K562 (cell line): ENCODE data around the gene TMEM209. TPM values are rescaled to one million over a fixed set of nuclear protein-coding genes. Genes with fewer than 3 reads are reported as not detected.
A peak's percentile ranks its signal among the peaks of the same experiment; 100 is the strongest.

ENCODE experiments used
- CHD7 ChIP-seq: fragments of 200-600 bp; sonication (generic); IDR thresholded peaks from one replicate; pipeline ENCODE4 v1.6.1; 2012; ENCODE audit warnings: mild to moderate bottlenecking, low read depth, low read length, inconsistent platforms
- ESRRA ChIP-seq: fragments of 450-650 bp; IDR thresholded peaks from 2 replicates; pipeline ENCODE4 v1.6.1; 2014; ENCODE audit warnings: low read depth, mild to moderate bottlenecking, moderate library complexity, borderline replicate concordance
- ETV5 ChIP-seq: sonication (generic); formaldehyde crosslinking; IDR thresholded peaks from 2 replicates; pipeline ENCODE4 v1.4.0; 2020; ENCODE audit warnings: low read depth, mild to moderate bottlenecking, missing genetic modification reagents
- MEIS2 ChIP-seq: fragments of 450-650 bp; IDR thresholded peaks from 2 replicates; pipeline ENCODE4 v1.6.1; 2014; ENCODE audit warnings: mild to moderate bottlenecking; ENCODE audit not compliant: partially characterized antibody
- MYC ChIP-seq, 2 experiments: fragments of 250-450 bp in 1 of 2; sonication (Bioruptor Pico) in 1 of 2; IDR thresholded peaks; 2 replicates each; pipeline versions ENCODE4 v1.5.1 to v1.6.1; 2012 to 2021; ENCODE audit warnings: low read depth in 2 of 2, borderline replicate concordance in 1 of 2, improper control_type of control experiment in 1 of 2, low read length in 1 of 2, mild to moderate bottlenecking in 1 of 2, moderate library complexity in 1 of 2
- ZBTB49 ChIP-seq: sonication (generic); formaldehyde crosslinking; IDR thresholded peaks from 2 replicates; pipeline ENCODE4 v1.8.0; 2022; ENCODE audit warnings: missing genetic modification reagents, mild to moderate bottlenecking, borderline replicate concordance
- ZNF274 ChIP-seq: IDR thresholded peaks from 2 replicates; pipeline ENCODE4 v1.6.1; 2011; ENCODE audit warnings: low read depth, mild to moderate bottlenecking, low read length, moderate library complexity, borderline replicate concordance
- ZNF586 ChIP-seq: fragments of 450-650 bp; formaldehyde crosslinking; conservative IDR thresholded peaks from 2 replicates; pipeline ENCODE4 v1.4.0; 2020; ENCODE audit warnings: mild to moderate bottlenecking, moderate library complexity
- polyA plus RNA-seq, 8 experiments: library from polyadenylated mRNA; depleted of rRNA in 4 of 8; stranded (reverse) in 5 of 8; unstranded in 3 of 8; fragments of >200 nt; fragmentation: Nextera tagmentation in 2 of 8; fragmentation: Illumina TruSeq in 1 of 8; extraction: Ambion mirVana in 2 of 8; extraction: Trizol in 1 of 8; gene quantifications; 2 replicates each; pipeline versions ENCODE4 v1.2.1 to v1.2.3, GENCODE V29; 2011 to 2014; ENCODE audit warnings: inconsistent platforms in 1 of 8, missing spikeins in 1 of 8
- total RNA-seq, 7 experiments: library from RNA; depleted of rRNA in 6 of 7; stranded (reverse); fragments of >200 nt in 6 of 7; fragmentation: Illumina TruSeq in 2 of 7; extraction: Trizol in 2 of 7; gene quantifications; 2 replicates each; pipeline versions ENCODE4 v1.2.1 to v1.2.3, GENCODE V29; 2011 to 2021; ENCODE audit warnings: low replicate concordance in 1 of 7
- TF ChIP-seq, protein P1 (sequence below), 3 experiments: fragments of 200-800 bp in 1 of 3; fragments of 250-450 bp in 1 of 3; fragments of 450-650 bp in 1 of 3; sonication (Bioruptor Pico) in 1 of 3; sonication (Bioruptor generic) in 1 of 3; formaldehyde crosslinking in 1 of 3; IDR thresholded peaks; 2 replicates each; pipeline versions ENCODE4 v1.6.1 to v1.8.0; 2016 to 2022; ENCODE audit warnings: mild to moderate bottlenecking in 2 of 3, missing genetic modification characterization in 2 of 3, missing compliant biosample characterization in 1 of 3, moderate library complexity in 1 of 3

Gene TMEM209
- total and polyA plus RNA-seq, 9 of the 15 experiments (the other 6 are each of a cell fraction or from before 2014, with no cell fraction given): 36.8 to 116 (median 76.6) TPM

DNA sequence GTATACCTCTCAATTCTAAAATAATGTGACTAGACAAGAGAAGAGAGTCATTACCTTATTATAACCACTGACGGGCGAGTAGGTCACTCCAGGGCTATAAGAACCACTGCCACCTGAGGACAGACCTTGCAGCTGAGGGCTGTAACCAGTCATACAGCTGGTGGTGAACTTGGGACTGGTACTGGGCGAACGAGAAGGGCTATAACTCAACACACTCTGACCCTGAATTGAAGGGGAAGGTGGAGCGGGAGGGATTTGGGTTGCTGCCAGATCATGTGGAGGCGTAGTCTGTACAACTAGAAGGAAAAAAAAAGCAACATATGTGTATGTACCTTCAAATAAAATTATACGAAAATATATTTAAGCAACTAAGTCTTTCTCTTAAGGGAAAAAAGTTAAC, 3.4 kb downstream of the TMEM209 start (continued):
- no peak for TF ChIP-seq ZBTB49 (CRISPR knock-in tag)
- no peak for TF ChIP-seq MYC (IDR thresholded peaks at IDR 0.05; ENCODE audit: low read depth, low read length)
- no peak for TF ChIP-seq MYC (CRISPR knock-in tag; IDR thresholded peaks at IDR 0.05; ENCODE audit: borderline replicate concordance, low read depth)
- TF ChIP-seq ESRRA: peak; percentile 55; the same call in 1 of the 2 replicates
- TF ChIP-seq ZNF586 (CRISPR knock-in tag): no peak
- TF ChIP-seq ZNF274: no peak
- TF ChIP-seq, protein P1, sequence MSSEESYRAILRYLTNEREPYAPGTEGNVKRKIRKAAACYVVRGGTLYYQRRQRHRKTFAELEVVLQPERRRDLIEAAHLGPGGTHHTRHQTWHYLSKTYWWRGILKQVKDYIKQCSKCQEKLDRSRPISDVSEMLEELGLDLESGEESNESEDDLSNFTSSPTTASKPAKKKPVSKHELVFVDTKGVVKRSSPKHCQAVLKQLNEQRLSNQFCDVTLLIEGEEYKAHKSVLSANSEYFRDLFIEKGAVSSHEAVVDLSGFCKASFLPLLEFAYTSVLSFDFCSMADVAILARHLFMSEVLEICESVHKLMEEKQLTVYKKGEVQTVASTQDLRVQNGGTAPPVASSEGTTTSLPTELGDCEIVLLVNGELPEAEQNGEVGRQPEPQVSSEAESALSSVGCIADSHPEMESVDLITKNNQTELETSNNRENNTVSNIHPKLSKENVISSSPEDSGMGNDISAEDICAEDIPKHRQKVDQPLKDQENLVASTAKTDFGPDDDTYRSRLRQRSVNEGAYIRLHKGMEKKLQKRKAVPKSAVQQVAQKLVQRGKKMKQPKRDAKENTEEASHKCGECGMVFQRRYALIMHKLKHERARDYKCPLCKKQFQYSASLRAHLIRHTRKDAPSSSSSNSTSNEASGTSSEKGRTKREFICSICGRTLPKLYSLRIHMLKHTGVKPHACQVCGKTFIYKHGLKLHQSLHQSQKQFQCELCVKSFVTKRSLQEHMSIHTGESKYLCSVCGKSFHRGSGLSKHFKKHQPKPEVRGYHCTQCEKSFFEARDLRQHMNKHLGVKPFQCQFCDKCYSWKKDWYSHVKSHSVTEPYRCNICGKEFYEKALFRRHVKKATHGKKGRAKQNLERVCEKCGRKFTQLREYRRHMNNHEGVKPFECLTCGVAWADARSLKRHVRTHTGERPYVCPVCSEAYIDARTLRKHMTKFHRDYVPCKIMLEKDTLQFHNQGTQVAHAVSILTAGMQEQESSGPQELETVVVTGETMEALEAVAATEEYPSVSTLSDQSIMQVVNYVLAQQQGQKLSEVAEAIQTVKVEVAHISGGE (CRISPR knock-in tag; IDR thresholded peaks at IDR 0.05): no peak
- TF ChIP-seq ETV5 (CRISPR knock-in tag): no peak
- peak; percentile 93 for TF ChIP-seq MEIS2
- peak; percentile 66 for TF ChIP-seq CHD7
